Measurements from ENCODE around the gene FNBP1.
"Not testable (repeated sequence)": the region's sequence is repeated elsewhere in the genome, so short reads cannot be mapped to it uniquely, and the experiment has no call there.

FNBP1 gene

GRCh38 chr9:129910628-129911567, 132.1 kb downstream of the FNBP1 start:
- DNase-seq, result no peak

GRCh38 chr9:129909851-129910250, 133.1 kb downstream of the FNBP1 start:
- DNase-seq, result no peak

- DNase-seq, result no peak
Measured at GRCh38 chr9:129908906-129909305, 134.1 kb downstream of the FNBP1 start.

- no peak for DNase-seq
Measured at GRCh38 chr9:129907201-129907600, 135.8 kb downstream of the FNBP1 start.

GRCh38 chr9:129906298-129906697, 136.7 kb downstream of the FNBP1 start:
- DNase-seq, result no peak

- no peak for DNase-seq
Measured at GRCh38 chr9:129904734-129905133, 138.3 kb downstream of the FNBP1 start.

- DNase-seq, result no peak
Measured at GRCh38 chr9:129902740-129903134, 140.3 kb downstream of the FNBP1 start.

- DNase-seq, result no peak
Measured at GRCh38 chr9:129901993-129902739, 140.8 kb downstream of the FNBP1 start.

GRCh38 chr9:129900263-129901027, 142.5 kb downstream of the FNBP1 start:
- DNase-seq, result no peak

GRCh38 chr9:129899620-129900019, 143.4 kb downstream of the FNBP1 start:
- no peak for DNase-seq

- no peak for DNase-seq
Measured at GRCh38 chr9:129898185-129898584, 144.8 kb downstream of the FNBP1 start.

GRCh38 chr9:129897263-129897662, 145.7 kb downstream of the FNBP1 start:
- no peak for DNase-seq

- no peak for DNase-seq
Measured at GRCh38 chr9:129895376-129896268, 147.4 kb downstream of the FNBP1 start.

- DNase-seq, result no peak
Measured at GRCh38 chr9:129894120-129894823, 148.7 kb downstream of the FNBP1 start.

- DNase-seq, result no peak
Measured at GRCh38 chr9:129891569-129891968, 151.4 kb downstream of the FNBP1 start.

GRCh38 chr9:129890718-129891299, 152.2 kb downstream of the FNBP1 start:
- not testable (repeated sequence) for DNase-seq

- peak; percentile 75 for DNase-seq
Measured at GRCh38 chr9:129889941-129890717, 152.9 kb downstream of the FNBP1 start.

GRCh38 chr9:129889122-129889940, 153.7 kb downstream of the FNBP1 start:
- no peak for DNase-seq
